ENCODE results near the gene FUT8. TPM values are rescaled to one million over a fixed set of nuclear protein-coding genes. Genes with fewer than 3 reads are reported as not detected.

The FUT8 gene
- polyA plus RNA-seq, 1 experiment, result 45.1 TPM

DNA sequence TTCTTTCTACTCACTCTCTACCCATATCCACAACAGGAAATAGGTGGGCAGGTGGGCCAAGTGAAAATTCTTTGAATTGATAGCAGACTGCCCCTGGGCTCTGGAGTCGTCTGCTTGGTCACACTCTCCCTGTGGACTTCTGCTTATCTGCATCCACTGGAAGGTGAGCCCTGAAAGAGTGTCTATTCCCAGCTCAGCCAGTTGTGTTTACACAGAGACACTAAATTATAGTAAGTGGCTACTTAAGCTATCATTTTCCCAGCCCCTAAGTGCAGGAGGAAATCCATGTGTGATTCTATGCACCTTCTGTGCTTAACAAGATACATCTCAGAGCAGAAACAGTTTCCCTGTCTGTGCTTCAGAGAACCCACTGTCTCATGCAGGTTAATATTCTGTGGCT lies 338.4 kb downstream of the FUT8 start:
- TF ChIP-seq, protein P1, sequence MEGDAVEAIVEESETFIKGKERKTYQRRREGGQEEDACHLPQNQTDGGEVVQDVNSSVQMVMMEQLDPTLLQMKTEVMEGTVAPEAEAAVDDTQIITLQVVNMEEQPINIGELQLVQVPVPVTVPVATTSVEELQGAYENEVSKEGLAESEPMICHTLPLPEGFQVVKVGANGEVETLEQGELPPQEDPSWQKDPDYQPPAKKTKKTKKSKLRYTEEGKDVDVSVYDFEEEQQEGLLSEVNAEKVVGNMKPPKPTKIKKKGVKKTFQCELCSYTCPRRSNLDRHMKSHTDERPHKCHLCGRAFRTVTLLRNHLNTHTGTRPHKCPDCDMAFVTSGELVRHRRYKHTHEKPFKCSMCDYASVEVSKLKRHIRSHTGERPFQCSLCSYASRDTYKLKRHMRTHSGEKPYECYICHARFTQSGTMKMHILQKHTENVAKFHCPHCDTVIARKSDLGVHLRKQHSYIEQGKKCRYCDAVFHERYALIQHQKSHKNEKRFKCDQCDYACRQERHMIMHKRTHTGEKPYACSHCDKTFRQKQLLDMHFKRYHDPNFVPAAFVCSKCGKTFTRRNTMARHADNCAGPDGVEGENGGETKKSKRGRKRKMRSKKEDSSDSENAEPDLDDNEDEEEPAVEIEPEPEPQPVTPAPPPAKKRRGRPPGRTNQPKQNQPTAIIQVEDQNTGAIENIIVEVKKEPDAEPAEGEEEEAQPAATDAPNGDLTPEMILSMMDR (IDR thresholded peaks at IDR 0.05; ENCODE audit: low read depth, low read length), result no peak
- Histone ChIP-seq H3K27ac (ENCODE audit: low read depth, low read length) (no peak overlapping the region), H3K4me3 (ENCODE audit: low read depth, low read length) (no peak overlapping the region), H3K9me3 (ENCODE audit: control insufficient read depth, insufficient read depth, low read length) (no peaks in the 10 kb centered on the region), H3K27me3 (ENCODE audit: control insufficient read depth, insufficient read depth, low read length) (no peaks in the 10 kb centered on the region)
- DNase-seq (ENCODE audit: low read depth, low spot score), result no peak
- POLR2A ChIA-PET, result no interaction called here
- CTCF ChIA-PET, result interaction anchor here (0.9 to 1.5 kb wide), 3 partner anchors 9 to 335 kb away, joined by 3 to 4 read pairs (median 3); no protein-coding TSS in a partner anchor

DNA sequence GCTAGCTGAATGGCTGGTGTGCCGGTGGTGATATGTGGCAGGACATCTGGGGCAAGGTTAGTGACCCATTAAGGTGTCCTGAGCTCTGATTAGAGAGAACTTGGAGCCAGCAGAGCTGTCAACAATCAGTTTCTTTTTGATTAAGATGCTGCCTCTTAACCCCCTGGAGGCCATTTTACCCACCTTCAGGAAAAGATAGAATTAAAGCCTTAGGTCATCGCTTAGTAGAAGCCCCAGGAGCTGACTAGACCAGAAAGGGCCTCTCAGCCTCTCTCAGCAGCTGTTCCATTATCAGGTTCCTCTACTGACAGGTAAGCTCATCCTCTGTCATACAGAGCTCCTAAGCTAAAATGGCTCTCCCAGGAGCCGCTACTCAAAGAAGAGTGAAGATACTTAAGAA lies 339.0 kb downstream of the FUT8 start:
- ChIA-PET CTCF (interaction anchor here (1.5 kb wide), 1 partner anchor 73 kb away, joined by 4 read pairs; no protein-coding TSS in a partner anchor), POLR2A (no interaction called here)
- Histone ChIP-seq H3K27ac (ENCODE audit: low read depth, low read length) (no peak overlapping the region), H3K4me3 (ENCODE audit: low read depth, low read length) (no peak overlapping the region), H3K27me3 (ENCODE audit: control insufficient read depth, insufficient read depth, low read length) (no peaks in the 10 kb centered on the region), H3K9me3 (ENCODE audit: control insufficient read depth, insufficient read depth, low read length) (no peaks in the 10 kb centered on the region)
- DNase-seq (ENCODE audit: low read depth, low spot score), result no peak
- TF ChIP-seq, protein P1 (IDR thresholded peaks at IDR 0.05; ENCODE audit: low read depth, low read length), result no peak

DNA sequence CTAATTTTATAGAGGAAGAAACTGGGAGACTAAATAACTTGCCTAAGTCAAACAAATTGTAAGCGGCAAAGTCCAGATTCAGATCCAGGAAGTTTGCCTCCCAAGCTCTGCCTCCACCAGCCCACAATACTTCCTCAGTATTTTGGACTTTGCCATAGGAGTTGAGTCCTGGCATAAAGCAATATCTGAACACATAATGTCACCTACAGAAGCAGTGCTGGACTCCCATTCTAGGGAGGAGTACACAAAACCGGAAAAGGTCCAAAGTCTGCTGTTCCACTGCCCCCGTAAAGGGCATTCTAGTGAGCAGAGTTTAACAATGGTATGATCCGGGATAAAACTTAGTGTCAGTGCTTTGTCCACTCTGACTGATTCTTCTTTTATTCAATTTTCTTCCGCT lies 340.5 kb downstream of the FUT8 start:
- no peak overlapping the region for H3K4me3 ChIP-seq (ENCODE audit: low read depth, low read length)
- no peak overlapping the region for H3K27ac ChIP-seq (ENCODE audit: low read depth, low read length)
- CTCF ChIA-PET, result interaction anchor here (1.3 kb wide), 1 partner anchor 338 kb away, joined by 3 read pairs; no protein-coding TSS in a partner anchor
- no peak for DNase-seq (ENCODE audit: low read depth, low spot score)
- no peaks in the 10 kb centered on the region for H3K27me3 ChIP-seq (ENCODE audit: control insufficient read depth, insufficient read depth, low read length)
- TF ChIP-seq, protein P1 (IDR thresholded peaks at IDR 0.05; ENCODE audit: low read depth, low read length), result no peak
- POLR2A ChIA-PET, result no interaction called here
- no peaks in the 10 kb centered on the region for H3K9me3 ChIP-seq (ENCODE audit: control insufficient read depth, insufficient read depth, low read length)

DNA sequence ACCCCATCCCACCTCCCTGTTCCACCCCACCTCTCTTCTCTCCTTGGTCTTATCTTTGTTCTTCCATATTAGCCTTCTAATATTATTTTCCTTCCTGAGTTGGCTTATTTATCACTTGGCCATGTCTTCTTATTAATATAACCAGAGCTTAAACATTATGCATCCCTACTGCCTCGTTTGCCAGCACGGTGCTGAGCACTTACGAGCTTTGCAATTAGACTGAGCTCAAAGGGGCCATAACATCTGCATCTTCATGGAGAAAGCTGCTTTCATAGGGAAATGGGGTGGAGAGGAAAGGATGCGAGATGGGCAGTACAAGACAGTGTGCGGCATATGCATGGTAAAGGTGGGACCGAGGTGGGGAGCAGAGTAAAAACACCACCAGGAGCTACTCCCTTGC lies 342.8 kb downstream of the FUT8 start:
- H3K27me3 ChIP-seq (ENCODE audit: control insufficient read depth, insufficient read depth, low read length), result no peaks in the 10 kb centered on the region
- no peak overlapping the region for H3K4me3 ChIP-seq (ENCODE audit: low read depth, low read length)
- H3K27ac ChIP-seq (ENCODE audit: low read depth, low read length), result no peak overlapping the region
- POLR2A ChIA-PET, result no interaction called here
- TF ChIP-seq, protein P1 (IDR thresholded peaks at IDR 0.05; ENCODE audit: low read depth, low read length), result no peak
- no peak for DNase-seq (ENCODE audit: low read depth, low spot score)
- H3K9me3 ChIP-seq (ENCODE audit: control insufficient read depth, insufficient read depth, low read length), result no peaks in the 10 kb centered on the region
- CTCF ChIA-PET, result no interaction called here

DNA sequence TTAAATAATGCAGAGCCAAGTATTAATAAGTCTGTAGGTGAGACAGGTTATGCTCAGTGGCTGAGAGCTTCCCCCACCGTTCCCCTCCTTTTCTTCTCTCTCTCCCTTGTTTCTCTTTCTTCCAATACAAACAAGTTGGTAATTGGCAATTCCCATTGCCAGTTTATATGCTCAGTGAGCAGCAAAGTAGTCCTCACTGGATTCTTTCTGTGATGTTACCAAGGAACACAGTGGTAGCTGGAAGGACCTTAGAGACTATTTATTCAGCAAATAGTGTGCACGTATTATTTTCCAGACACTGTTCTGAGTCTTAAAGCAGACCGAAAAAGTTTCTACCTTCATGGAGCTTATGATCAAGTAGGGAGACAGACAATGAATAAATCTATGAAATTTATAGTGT lies 344.4 kb downstream of the FUT8 start:
- Histone ChIP-seq H3K9me3 (ENCODE audit: control insufficient read depth, insufficient read depth, low read length) (no peaks in the 10 kb centered on the region), H3K27ac (ENCODE audit: low read depth, low read length) (no peak overlapping the region), H3K4me3 (ENCODE audit: low read depth, low read length) (no peak overlapping the region), H3K27me3 (ENCODE audit: control insufficient read depth, insufficient read depth, low read length) (no peaks in the 10 kb centered on the region)
- no peak for DNase-seq (ENCODE audit: low read depth, low spot score)
- ChIA-PET CTCF (no interaction called here), POLR2A (no interaction called here)
- TF ChIP-seq, protein P1 (IDR thresholded peaks at IDR 0.05; ENCODE audit: low read depth, low read length), result no peak
